GM19351 (cell line): ENCODE results near the gene TFF2.

ENCODE experiments used
- ATAC-seq: cut with Tn5 transposase; IDR thresholded peaks from one replicate; pipeline ENCODE4 v1.9.1; 2021; ENCODE audit warnings: mild to moderate bottlenecking, moderate library complexity; ENCODE audit not compliant: unreplicated experiment

Gene TFF2

DNA sequence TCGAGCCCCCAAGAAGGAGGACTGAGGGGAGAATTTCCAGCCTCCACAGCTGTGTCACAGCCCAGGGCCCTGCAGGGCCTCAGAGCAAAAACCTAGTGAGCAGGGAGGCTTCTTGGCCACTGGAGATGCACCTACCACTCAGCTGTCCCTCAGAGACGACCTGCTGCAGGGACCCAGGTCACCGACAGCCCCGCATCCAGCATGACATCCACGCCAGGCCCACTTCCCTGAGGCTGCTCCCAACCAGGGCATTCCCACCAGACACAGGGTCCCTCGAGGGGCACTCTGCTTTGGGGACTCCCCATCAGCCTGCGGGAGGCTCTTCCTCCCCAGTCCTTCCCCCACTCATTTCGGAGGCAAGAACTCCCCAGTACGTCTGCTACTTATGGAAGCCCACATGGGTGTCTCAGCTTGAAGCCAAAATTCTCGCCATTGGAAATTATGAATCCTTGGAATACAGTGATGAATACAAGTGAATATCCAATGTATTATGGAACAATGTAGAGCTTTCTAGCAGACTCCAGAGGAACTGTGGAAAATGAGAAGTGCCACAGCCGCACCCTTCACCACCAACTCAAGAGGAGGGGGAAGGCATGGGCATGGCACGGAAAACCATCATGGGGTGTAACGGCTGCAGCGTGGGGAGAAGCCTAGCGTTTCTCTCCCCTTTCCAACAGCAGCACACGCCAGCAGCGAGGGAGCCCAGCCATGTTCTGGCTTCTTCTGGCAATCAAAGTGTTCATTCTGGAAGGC lies 42.5 kb downstream of the TFF2 start:
- no peak for ATAC-seq

DNA sequence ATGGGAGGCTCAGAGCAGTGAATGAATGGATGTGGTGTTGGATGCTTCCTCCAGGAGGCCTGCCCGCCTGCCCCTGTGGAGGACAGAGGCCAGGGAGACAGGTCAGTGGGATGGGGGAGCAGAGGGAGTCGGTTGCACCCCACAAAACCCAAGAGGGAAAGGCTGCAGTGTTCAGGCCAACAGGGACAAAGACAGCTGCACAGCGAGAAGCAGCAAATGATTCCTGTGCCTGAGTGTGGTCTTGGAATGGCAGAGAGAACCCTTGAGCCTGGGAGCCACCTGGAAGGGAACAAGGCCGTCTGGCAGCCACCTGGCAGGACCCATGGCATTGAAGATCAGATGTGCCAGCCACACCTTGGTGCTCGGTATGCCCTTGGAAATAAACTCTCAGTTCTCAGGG lies 43.7 kb downstream of the TFF2 start:
- no peak for ATAC-seq

DNA sequence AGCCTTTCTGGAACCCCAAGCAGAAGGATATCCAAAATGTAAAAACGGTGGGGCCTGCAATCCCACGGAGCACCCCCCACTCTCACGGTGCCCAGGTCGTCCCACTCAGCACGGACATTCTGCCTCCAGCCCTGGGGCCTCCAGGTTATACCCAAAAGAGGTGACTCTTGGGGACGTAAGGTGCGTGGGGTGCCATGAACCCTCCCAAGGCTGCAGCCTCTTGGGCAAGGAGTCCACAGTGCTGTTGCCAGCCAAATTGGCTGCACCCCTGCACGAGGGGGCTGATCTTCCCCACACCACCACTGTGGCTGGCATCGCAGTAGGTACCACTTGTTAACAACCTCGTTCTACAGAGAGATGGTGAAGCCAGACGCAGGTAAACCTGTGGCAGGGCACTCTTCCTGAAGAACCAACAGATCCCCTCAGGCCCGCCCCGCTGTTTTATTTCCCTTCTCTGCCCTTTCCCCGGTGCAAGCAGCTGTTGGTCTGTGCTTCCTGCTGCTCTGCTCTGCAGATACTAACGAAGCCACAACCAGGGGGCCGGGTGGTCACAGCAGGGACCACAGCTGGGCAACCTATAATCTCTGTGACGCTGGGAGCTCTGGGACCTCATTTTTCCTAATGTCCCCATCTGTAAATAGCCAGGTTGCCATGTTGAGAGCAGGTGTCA lies 44.3 kb downstream of the TFF2 start:
- no peak for ATAC-seq

DNA sequence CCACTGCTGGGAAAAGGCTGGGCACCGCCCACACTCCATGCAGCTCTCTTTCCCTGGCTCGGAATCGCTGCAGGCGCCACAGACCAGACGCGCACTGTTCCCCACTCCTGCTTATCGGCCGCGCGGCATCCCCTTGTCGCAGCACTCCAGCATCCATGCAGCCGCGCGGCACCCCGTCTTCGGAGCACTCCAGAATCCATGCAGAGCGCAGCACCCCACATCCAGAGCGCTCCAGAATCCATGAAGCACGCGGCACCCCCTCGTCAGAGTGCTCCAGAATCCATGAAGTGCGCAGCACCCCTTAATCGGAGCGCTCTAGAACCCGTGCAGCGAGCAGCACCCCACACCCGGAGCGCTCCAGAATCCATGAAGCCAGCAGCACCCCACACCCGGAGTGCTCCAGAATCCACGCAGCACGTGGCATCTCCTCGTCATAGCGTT lies 45.1 kb downstream of the TFF2 start:
- no peak for ATAC-seq

DNA sequence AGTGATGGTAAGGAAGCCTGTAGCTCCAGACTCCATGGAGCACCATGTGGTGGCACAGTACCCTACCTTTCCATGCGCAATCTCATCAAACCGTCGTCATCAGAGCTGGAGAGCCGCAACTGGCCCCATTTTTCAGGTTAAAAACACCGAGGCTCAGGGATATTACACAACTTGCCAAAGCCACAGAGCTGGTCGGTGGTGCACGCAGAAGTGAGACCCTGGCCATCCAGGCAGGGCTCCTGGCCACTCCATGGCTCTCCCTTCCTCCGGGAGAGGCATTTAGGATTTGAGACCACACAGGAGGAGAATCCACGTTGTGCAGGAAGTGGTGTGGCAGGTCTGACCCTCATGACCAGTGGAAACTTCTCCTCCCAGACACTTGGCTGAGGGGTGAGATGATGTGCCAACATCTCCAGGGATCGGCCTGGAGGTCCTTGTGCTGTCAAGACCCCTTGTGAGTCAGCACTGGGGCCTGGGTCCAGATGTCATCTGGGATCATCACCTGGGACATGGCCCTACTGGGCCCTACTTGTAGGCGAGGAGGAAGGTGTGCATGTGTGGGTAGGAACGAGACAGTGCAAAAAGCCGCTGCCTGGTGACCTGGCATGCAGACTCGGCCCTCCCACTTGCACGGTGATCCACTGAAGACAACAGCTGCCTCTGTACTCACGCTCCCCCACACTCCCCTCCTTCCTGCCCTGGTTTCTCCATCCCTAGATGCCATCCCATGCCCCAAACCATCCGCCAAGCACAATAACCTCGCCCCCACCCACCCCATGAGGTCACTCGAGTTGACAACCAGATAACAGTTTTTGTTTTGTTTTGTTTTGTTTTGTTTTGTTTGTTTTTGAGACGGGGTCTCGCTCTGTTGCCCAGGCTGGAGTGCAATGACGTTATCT lies 46.0 kb downstream of the TFF2 start:
- no peak for ATAC-seq

DNA sequence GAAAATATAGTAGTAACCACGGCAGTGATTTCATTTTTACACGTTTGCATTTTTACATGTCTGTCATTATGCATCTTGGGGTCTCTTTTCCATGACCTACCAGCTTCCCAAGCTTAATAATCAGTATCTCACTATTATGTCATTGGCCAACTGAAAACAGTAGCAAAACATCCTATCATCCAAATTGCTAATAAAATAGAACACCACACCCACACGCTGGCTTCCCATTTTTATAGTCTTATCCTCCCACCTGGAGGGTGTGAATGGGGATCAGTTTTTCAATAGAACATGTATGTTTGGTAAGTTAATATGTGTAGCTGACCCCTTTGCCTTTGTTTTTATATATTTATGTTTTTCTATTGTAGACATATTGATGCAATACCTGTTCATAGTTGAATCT lies 47.4 kb downstream of the TFF2 start:
- ATAC-seq: no peak

DNA sequence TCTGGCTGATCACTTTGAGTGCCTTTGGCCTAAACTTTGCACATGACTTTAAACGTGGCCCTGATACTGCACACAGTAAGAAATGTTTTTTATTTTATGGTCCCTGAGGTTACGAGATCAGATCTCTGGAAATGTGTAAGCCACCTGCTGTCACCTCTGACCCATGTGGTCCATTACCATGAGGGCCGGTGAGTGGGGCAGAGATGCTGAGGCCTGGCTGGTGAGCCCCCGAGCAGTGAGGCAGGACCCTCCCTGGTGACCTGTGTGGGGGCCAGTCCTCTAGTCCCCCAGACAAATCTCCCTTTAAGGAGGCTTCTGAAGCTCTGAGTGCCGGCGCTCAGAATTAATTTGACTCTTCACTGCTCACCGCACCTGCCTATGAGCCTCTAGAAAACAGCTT lies 48.0 kb downstream of the TFF2 start:
- no peak for ATAC-seq

DNA sequence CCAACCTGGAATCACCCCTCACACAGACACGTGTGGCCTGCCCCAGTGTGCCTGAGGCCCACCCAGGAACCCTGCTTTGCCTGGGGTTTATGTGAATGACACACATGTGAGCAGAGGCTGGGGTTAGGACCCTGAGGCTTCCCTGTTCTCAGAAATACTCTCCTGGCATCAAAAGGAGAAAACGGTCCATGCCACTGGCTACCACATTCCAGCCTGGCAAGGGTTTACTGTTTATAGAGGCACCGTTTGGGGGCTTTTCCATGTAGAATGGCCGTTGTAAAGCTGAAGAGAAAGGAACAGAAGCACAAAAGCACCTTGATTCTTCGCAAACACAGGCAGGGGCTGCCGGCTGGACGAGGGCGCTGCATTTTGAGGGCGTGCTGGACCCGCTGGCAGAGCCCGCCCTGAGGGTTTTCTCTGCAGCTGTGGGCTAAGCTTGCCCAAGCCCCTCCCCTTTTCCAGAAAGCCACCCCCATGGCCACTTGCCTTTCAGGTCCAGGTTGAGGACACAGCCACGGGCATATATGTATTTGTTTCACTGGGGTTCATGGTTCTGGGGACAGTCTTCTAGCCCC lies 48.6 kb downstream of the TFF2 start:
- ATAC-seq: no peak

DNA sequence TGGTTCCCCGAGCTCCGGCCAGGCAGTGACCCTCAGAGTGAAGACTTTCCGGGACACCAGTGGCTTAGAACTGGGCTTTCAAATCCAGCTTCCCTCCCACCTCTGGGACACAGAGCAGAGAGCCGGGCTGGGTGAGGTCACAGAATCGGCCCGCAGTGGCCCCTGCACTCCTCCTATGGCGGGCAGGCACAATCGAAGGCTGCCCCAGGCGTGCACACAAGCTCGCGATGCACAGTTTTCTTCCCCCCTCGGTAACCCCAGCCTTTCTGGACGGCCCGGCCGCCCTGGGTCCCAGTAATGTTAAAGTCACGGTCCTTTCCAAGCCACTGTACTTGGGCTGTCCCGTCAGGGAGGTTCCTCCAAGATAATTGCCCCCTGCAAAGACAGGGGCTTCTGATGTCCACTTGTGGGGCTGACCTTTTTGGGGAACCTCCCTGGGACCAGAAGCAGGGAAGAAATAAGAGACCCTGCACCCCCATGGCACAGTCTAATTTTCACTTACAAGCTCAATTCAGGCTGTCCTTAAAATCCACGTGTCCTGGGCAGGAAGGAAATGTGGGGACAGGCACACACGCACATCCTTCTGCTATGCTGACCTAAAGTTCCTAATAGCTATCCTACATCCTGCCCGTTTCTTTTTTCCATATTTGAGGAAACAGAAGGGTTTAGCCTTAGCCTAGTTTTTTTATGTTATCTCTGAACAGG lies 49.3 kb downstream of the TFF2 start:
- ATAC-seq: no peak

DNA sequence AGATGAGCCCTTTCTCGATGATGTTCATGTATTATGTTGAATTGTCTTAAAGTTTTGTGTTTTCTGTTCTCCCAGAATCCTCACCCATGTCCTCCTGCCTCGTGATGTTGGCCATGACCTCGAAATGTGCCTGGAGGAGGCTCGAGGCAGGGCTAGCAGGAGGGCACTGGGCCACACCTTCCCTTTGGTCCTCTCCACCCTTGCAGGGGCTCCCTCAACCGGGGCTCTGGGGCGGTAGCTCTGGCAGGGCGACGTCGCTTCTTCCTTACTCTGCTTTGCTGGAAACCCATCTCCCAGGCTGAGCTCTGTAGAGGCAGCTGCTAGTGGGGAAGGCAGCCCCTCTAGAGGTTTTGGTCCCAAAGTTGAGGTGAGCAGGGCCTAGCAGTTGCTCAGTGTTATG lies 49.8 kb downstream of the TFF2 start:
- ATAC-seq: no peak

DNA sequence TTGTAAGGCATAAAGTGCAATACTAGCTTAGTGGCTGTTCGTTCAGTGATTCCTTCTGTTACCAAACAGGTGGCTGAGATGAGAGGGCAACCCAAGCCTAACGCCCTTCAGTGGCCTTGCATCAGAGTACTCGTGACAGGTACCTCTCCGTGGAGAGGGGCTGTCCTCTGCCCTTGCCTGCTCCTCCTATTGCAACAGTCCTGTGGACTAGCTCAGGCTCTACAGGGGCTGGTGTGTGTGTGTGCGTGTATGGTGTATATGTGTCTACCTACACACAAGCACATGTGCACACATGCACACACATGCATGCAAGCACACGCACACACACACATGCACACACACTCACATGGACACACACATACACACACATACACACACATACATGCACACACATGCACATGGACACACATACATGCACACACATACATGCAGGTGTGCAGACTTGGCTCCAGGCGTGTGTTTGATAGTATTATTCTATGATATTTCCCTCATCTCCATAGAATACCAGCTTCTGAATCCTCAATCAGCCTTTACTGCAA lies 50.7 kb downstream of the TFF2 start:
- no peak for ATAC-seq

DNA sequence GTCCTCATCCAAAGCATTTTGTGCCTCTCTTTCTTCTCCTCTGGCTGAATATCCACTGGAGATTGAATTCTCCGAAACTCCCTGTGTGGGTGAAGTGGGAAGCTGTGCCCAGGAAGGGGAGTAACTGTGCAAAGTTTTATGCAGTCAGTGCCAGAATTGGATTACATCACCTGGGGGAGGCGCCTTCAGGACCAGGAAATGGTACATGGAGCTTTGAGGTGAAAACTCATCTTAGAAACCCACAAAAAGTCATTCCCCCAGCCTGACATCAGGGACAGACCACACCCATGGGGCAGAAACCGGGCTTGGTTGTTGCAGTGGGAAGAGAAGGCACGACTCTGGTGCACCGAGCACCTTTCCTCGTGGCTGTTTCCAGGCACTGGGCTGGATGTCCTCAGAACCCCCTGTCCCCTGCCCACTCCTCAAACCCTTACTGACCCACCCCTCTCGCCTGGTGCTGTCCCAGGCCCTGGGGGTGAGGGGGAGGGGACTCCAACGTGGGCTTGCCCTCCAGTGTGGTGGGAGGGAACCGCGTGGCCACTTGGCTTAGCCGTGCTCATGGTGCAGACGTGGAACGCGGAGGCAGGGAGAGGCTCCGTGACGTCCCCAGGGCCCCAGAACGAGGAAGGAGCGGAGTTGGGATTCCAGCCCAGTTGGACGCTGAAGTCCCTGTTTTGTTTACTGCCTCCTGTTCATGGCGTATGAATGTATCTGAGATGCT lies 51.3 kb downstream of the TFF2 start:
- ATAC-seq: no peak

DNA sequence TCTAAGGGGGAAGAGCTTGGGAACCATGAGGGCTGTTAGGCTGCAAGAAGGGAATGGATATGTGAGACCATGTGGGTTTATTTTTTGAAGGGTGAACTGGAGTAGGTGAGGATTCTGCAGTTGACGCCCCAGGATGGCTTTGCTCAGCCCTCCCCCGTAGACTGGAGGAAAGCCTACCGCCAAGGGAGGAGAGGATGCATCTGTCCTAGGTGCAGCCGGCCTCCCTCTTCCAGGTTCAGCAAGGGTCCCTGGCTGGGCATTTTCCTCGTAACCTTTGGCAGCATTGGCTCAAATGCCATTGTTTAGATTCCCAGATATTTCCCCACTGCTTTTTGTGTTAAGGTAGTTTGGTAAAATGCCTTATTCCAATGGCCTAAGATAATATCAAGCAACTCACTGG lies 52.1 kb downstream of the TFF2 start:
- no peak for ATAC-seq

DNA sequence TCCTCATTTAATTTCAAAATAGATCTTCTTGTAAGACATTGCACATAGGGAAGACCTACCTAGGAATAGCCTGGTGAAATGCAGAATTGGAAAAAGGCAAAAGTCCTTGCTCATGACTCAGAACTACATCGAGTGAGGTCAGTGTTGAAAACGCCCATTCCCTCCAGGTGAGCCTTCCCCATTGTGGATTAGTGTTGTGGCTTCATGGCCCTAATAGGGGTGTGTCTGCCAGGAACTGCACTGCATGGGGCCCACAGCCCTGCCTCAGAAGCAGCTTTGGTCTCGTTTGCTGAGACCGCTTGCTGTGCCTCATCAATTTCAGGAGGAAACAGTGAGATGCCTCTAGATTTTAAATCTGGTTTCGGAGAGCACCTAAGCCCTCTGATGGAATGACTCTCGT lies 52.6 kb downstream of the TFF2 start:
- ATAC-seq: no peak

DNA sequence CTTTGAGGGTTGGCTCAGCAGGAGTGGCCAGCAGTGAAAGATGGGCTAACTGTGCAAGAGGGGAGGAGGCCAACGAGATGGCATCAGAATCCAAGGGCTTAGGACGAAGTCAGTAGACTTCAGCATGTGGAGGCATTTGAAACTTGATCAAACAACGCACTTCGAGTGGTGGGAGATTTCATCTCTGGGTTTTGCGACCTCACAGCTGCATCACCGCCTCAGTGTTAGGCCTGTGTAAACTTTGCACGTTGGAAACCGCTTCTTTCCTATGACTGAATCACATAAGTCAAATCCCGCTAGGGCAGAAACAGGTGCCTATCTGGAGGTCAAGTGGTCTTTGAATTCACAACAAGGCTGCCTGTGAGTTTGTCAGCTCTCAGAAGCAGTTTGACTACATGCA lies 53.4 kb downstream of the TFF2 start:
- no peak for ATAC-seq

DNA sequence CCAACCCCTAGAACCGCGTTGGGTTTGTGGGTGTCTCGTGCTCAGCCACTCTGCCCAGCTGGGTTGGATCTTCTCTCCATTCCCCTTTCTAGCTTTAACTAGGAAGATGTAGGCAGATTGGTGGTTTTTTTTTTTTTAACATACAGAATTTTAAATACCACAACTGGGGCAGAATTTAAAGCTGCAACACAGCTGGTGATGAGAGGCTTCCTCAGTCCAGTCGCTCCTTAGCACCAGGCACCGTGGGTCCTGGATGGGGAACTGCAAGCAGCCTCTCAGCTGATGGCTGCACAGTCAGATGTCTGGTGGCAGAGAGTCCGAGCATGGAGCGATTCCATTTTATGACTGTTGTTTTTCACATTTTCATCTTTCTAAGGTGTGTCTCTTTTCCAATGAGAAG lies 54.3 kb downstream of the TFF2 start:
- ATAC-seq: no peak
